H1 (cell line): ENCODE results near the gene SLC16A2. TPM values are rescaled to one million over a fixed set of nuclear protein-coding genes. Genes with fewer than 3 reads are reported as not detected.

Source experiments
- CTCF ChIA-PET: fragments of 300-600 bp; sonication (Branson Sonifier 250); formaldehyde crosslinking; loops from one replicate; lab custom pipeline; 2021; ENCODE audit not compliant: partially characterized antibody; lab: Charles Lee
- POLR2A ChIA-PET: fragments of 300-600 bp; sonication (Branson Sonifier 250); formaldehyde crosslinking; loops from one replicate; lab custom pipeline; 2021; ENCODE audit warnings: inconsistent platforms; ENCODE audit not compliant: partially characterized antibody; lab: Charles Lee
- DNase-seq, 2 experiments: peaks; one replicate each; pipeline versions ENCODE4 v3.0.0 to v3.0.0-alpha.2; 2010 to 2022; ENCODE audit warnings: low spot score in 2 of 2, low read depth in 1 of 2, mixed read lengths in 1 of 2
- FAIRE-seq: peaks from 2 replicates; lab custom pipeline; 2011; peaks lifted over from hg19 to GRCh38; lab: Jason Lieb, UNC
- H2AFZ ChIP-seq: 2 replicates; pipeline ENCODE4 v1.8.1; 2012; ENCODE audit warnings: low read length, inconsistent platforms
- H2AK5ac ChIP-seq: 2 replicates; pipeline ENCODE4 v1.6.1; 2013; ENCODE audit warnings: low read depth, low read length
- H2BK120ac ChIP-seq: replicated peaks from 2 replicates; pipeline ENCODE3; 2013; ENCODE audit warnings: low read depth, low read length, inconsistent platforms
- H2BK12ac ChIP-seq: 2 replicates; pipeline ENCODE4 v1.6.1; 2013; ENCODE audit warnings: low read depth, low read length
- H2BK15ac ChIP-seq: 2 replicates; pipeline ENCODE4 v1.6.1; 2013; ENCODE audit warnings: low read length
- H2BK20ac ChIP-seq: 2 replicates; pipeline ENCODE4 v1.6.1; 2013; ENCODE audit warnings: low read length
- H2BK5ac ChIP-seq: 2 replicates; pipeline ENCODE4 v1.6.1; 2013; ENCODE audit warnings: low read depth, low read length
- H3K14ac ChIP-seq: 2 replicates; pipeline ENCODE4 v1.6.1; 2013; ENCODE audit warnings: inconsistent platforms; ENCODE audit not compliant: insufficient read length
- H3K18ac ChIP-seq: 2 replicates; pipeline ENCODE4 v1.6.1; 2013; ENCODE audit warnings: low read length; ENCODE audit errors: extremely low read depth
- H3K23ac ChIP-seq: 2 replicates; pipeline ENCODE4 v1.6.1; 2013; ENCODE audit warnings: inconsistent platforms; ENCODE audit not compliant: insufficient read length
- H3K23me2 ChIP-seq: 2 replicates; pipeline ENCODE4 v1.6.1; 2013; ENCODE audit warnings: low read depth, low read length
- H3K27ac ChIP-seq: 2 replicates; pipeline ENCODE4 v1.6.1; 2011; ENCODE audit warnings: low read depth, low read length, inconsistent platforms
- H3K27me3 ChIP-seq, 4 experiments: replicated peaks in 1 of 4; 1 replicate in 1 of 4; 2 replicates in 3 of 4; pipeline versions ENCODE4 v1.6.1 to v1.8.1; 2011 to 2013; ENCODE audit warnings: low read length in 3 of 4, mild to moderate bottlenecking in 3 of 4, inconsistent platforms in 2 of 4, mixed read lengths in 2 of 4, moderate library complexity in 1 of 4; ENCODE audit not compliant: control insufficient read depth in 3 of 4, insufficient read depth in 3 of 4; ENCODE audit errors: extremely low read depth in 1 of 4
- H3K36me3 ChIP-seq, 4 experiments: 2 replicates each; pipeline versions ENCODE4 v1.6.1 to v1.8.1; 2011 to 2013; ENCODE audit warnings: mild to moderate bottlenecking in 4 of 4, low read length in 3 of 4, moderate library complexity in 2 of 4, control low read depth in 1 of 4, inconsistent platforms in 1 of 4; ENCODE audit not compliant: insufficient read depth in 4 of 4, control insufficient read depth in 2 of 4
- H3K4ac ChIP-seq: replicated peaks from 2 replicates; pipeline ENCODE3; 2013; ENCODE audit warnings: low read length, low read depth, mixed read lengths, inconsistent platforms; ENCODE audit not compliant: insufficient read length
- H3K4me1 ChIP-seq, 4 experiments: replicated peaks in 1 of 4; 1 replicate in 1 of 4; 2 replicates in 3 of 4; pipeline versions ENCODE4 v1.6.1 to v1.8.1; 2011 to 2013; ENCODE audit warnings: low read length in 3 of 4, inconsistent platforms in 2 of 4, mixed read lengths in 1 of 4; ENCODE audit not compliant: insufficient read depth in 4 of 4, control insufficient read depth in 3 of 4
- H3K4me2 ChIP-seq, 2 experiments: 2 replicates each; pipeline versions ENCODE4 v1.6.1 to v1.8.1; 2011 to 2013; ENCODE audit warnings: low read depth in 2 of 2, low read length in 2 of 2, control low read depth in 1 of 2, inconsistent platforms in 1 of 2, mild to moderate bottlenecking in 1 of 2; ENCODE audit not compliant: insufficient read depth in 1 of 2
- H3K4me3 ChIP-seq, 4 experiments: fragments of 200-600, 300-600 bp in 1 of 4; sonication (generic), shearing (Covaris generic), sonication (Bioruptor Twin) in 1 of 4; 2 replicates each; pipeline versions ENCODE4 v1.5.1 to v1.8.1; 2011 to 2016; ENCODE audit warnings: low read length in 4 of 4, low read depth in 3 of 4, control low read depth in 2 of 4, inconsistent platforms in 2 of 4, mild to moderate bottlenecking in 2 of 4, mixed read lengths in 1 of 4, moderate library complexity in 1 of 4; ENCODE audit not compliant: insufficient read depth in 2 of 4; ENCODE audit errors: extremely low read depth in 1 of 4
- H3K56ac ChIP-seq: replicated peaks from 2 replicates; pipeline ENCODE3; 2013; ENCODE audit warnings: low read depth, mild to moderate bottlenecking, mixed read lengths, low read length, inconsistent platforms; ENCODE audit not compliant: insufficient read length
- H3K79me1 ChIP-seq: 2 replicates; pipeline ENCODE4 v1.6.1; 2013; ENCODE audit warnings: low read depth, low read length, control low read depth
- H3K79me2 ChIP-seq, 2 experiments: 2 replicates each; pipeline versions ENCODE4 v1.6.1 to v1.8.1; 2012 to 2013; ENCODE audit warnings: low read length in 2 of 2, mild to moderate bottlenecking in 2 of 2, inconsistent platforms in 1 of 2; ENCODE audit not compliant: insufficient read depth in 2 of 2, control insufficient read depth in 1 of 2
- H3K9ac ChIP-seq, 4 experiments: replicated peaks in 1 of 4; 1 replicate in 1 of 4; 2 replicates in 3 of 4; pipeline versions ENCODE4 v1.6.1 to v1.8.1; 2011 to 2013; ENCODE audit warnings: low read depth in 3 of 4, low read length in 3 of 4, control low read depth in 2 of 4, mild to moderate bottlenecking in 2 of 4, moderate library complexity in 2 of 4, inconsistent platforms in 1 of 4; ENCODE audit errors: extremely low read depth in 1 of 4
- H3K9me3 ChIP-seq, 2 experiments: 2 replicates each; pipeline versions ENCODE4 v1.6.1 to v1.8.1; 2012 to 2013; ENCODE audit warnings: mild to moderate bottlenecking in 2 of 2, moderate library complexity in 2 of 2, control low read depth in 1 of 2, inconsistent platforms in 1 of 2, low read depth in 1 of 2, low read length in 1 of 2, mixed read lengths in 1 of 2; ENCODE audit not compliant: insufficient read depth in 2 of 2
- H4K20me1 ChIP-seq, 2 experiments: replicated peaks in 1 of 2; 2 replicates each; pipeline versions ENCODE3 to v1.8.1; 2011 to 2013; ENCODE audit warnings: inconsistent platforms in 2 of 2, low read length in 2 of 2, mild to moderate bottlenecking in 1 of 2; ENCODE audit not compliant: insufficient read depth in 2 of 2, control insufficient read depth in 1 of 2
- H4K5ac ChIP-seq: 2 replicates; pipeline ENCODE4 v1.6.1; 2013; ENCODE audit warnings: low read length, low read depth, mixed read lengths, inconsistent platforms; ENCODE audit not compliant: insufficient read length
- H4K8ac ChIP-seq: 2 replicates; pipeline ENCODE4 v1.8.0; 2013; ENCODE audit warnings: mild to moderate bottlenecking, moderate library complexity, low read length, inconsistent platforms; ENCODE audit not compliant: insufficient read depth; ENCODE audit errors: extremely low read depth
- H4K91ac ChIP-seq: replicated peaks from 2 replicates; pipeline ENCODE3; 2013; ENCODE audit warnings: low read length, mixed read lengths, inconsistent platforms; ENCODE audit not compliant: insufficient read length
- ATF2 ChIP-seq: IDR thresholded peaks from 2 replicates; pipeline ENCODE4 v1.6.1; 2012; ENCODE audit warnings: low read length, inconsistent platforms
- CBX5 ChIP-seq: fragments of 300-800, 300-1000 bp; sonication (generic); IDR thresholded peaks from 2 replicates; pipeline ENCODE4 v1.7.1; 2016; ENCODE audit warnings: antibody characterized with exemption, low read length, low read depth
- E2F6 ChIP-seq: IDR thresholded peaks from 2 replicates; pipeline ENCODE4 v1.6.1; 2012; ENCODE audit warnings: inconsistent platforms
- GABPA ChIP-seq: IDR thresholded peaks from 2 replicates; pipeline ENCODE4 v1.6.1; 2011; ENCODE audit warnings: mild to moderate bottlenecking, low read length, moderate library complexity, borderline replicate concordance; ENCODE audit not compliant: insufficient read depth
- JUND ChIP-seq: IDR thresholded peaks from 2 replicates; pipeline ENCODE4 v1.6.1; 2011; ENCODE audit warnings: mild to moderate bottlenecking, improper control_type of control experiment, low read length
- KDM1A ChIP-seq: fragments of 200-600, 300-600 bp; sonication (generic); IDR thresholded peaks from 2 replicates; pipeline ENCODE4 v1.7.1; 2016; ENCODE audit warnings: mild to moderate bottlenecking, low read length, borderline replicate concordance
- MAX ChIP-seq: IDR thresholded peaks from 2 replicates; pipeline ENCODE4 v1.6.1; 2012; ENCODE audit warnings: inconsistent platforms
- RAD21 ChIP-seq, 2 experiments: IDR thresholded peaks in 1 of 2; conservative IDR thresholded peaks in 1 of 2; 2 replicates each; pipeline ENCODE4 v1.6.1; 2011; ENCODE audit warnings: low read depth in 2 of 2, low read length in 2 of 2, improper control_type of control experiment in 1 of 2, inconsistent platforms in 1 of 2, mild to moderate bottlenecking in 1 of 2, moderate library complexity in 1 of 2
- RXRA ChIP-seq: IDR thresholded peaks from 2 replicates; pipeline ENCODE4 v1.6.1; 2011; ENCODE audit warnings: low read depth, mild to moderate bottlenecking, low read length, moderate library complexity; ENCODE audit not compliant: insufficient read depth
- SP2 ChIP-seq: IDR thresholded peaks from 2 replicates; pipeline ENCODE4 v1.6.1; 2012; ENCODE audit warnings: mild to moderate bottlenecking, low read length, inconsistent platforms
- TEAD4 ChIP-seq: IDR thresholded peaks from 2 replicates; pipeline ENCODE4 v1.6.1; 2012; ENCODE audit warnings: low read depth, low read length, inconsistent platforms, mixed read lengths
- YY1 ChIP-seq: IDR thresholded peaks from 2 replicates; pipeline ENCODE4 v1.6.1; 2011; ENCODE audit warnings: low read depth, mild to moderate bottlenecking, low read length
- WGBS, 2 experiments: shearing (Covaris generic) in 1 of 2; methylation state at CpG; one replicate each; pipeline versions ENCODE4 v1.1.6 to v1.1.7; 2013 to 2015; ENCODE audit warnings: low lambda C conversion rate in 2 of 2, mixed read lengths in 2 of 2, inconsistent platforms in 1 of 2, low coverage in 1 of 2, missing lambda C conversion rate in 1 of 2; ENCODE audit not compliant: insufficient replicate concordance in 2 of 2, insufficient coverage in 1 of 2, insufficient read length in 1 of 2; ENCODE audit errors: extremely low coverage in 1 of 2, missing lambda C conversion rate in 1 of 2; 5-methylcytosine and 5-hydroxymethylcytosine counted together
- polyA plus RNA-seq, 7 experiments: library from polyadenylated mRNA; depleted of rRNA in 3 of 7; stranded (reverse) in 5 of 7; unstranded in 2 of 7; fragments of >200 nt in 5 of 7; fragments of 200-250 nt in 2 of 7; gene quantifications; 1 replicate in 5 of 7; 2 replicates in 1 of 7; 4 replicates in 1 of 7; pipeline versions ENCODE4 v1.2.1 to v1.2.3, GENCODE V29; 2011 to 2013; ENCODE audit warnings: missing spikeins in 2 of 7, mixed read lengths in 2 of 7
- total RNA-seq: library from RNA; stranded (reverse); fragmentation: NEBNext Ultra II Directional; extraction: Animal tissue kit (Norgen Biotek cat#: 25700); gene quantifications from 2 replicates; pipeline ENCODE4 v1.2.1, GENCODE V29; 2021

SLC16A2 gene
- total and polyA plus RNA-seq, 2 of the 8 experiments (the other 6 are each of a cell fraction or from before 2014, with no cell fraction given), result 24.4 to 32.2 TPM

- no peak for DNase-seq
- no peaks in the 10 kb centered on the region for H3K9me3 ChIP-seq
- H4K5ac ChIP-seq, result no peak overlapping the region
- no peak overlapping the region for H3K4ac ChIP-seq
- H3K79me2 ChIP-seq, result no peaks in the 10 kb centered on the region
- no peak overlapping the region for H2BK20ac ChIP-seq
- H3K23ac ChIP-seq, result no peak overlapping the region
- H4K20me1 ChIP-seq, result no peaks in the 10 kb centered on the region
- H4K8ac ChIP-seq, result no peak overlapping the region
- no peak overlapping the region for H3K4me2 ChIP-seq
- ChIA-PET POLR2A (no interaction called here), CTCF (interaction anchor here (0.7 to 0.8 kb wide), 2 partner anchors 9 to 49 kb away, joined by 3 read pairs; no protein-coding TSS in a partner anchor)
- no peak overlapping the region for H4K91ac ChIP-seq
- H2AK5ac ChIP-seq, result no peak overlapping the region
- no peak for FAIRE-seq
- no peak overlapping the region for H3K27ac ChIP-seq
- H2BK5ac ChIP-seq, result no peak overlapping the region
- H3K4me1 ChIP-seq, result peaks cover 0 to 4% (median 2%) of the 10 kb centered on the region in 4 experiments; a peak in 1 of 7 replicates
- no peak overlapping the region for H3K18ac ChIP-seq
- no peak overlapping the region for H2BK12ac ChIP-seq
- no peaks in the 10 kb centered on the region for H3K79me1 ChIP-seq
- H2AFZ ChIP-seq, result no peak overlapping the region
- no peak overlapping the region for H3K14ac ChIP-seq
- no peaks in the 10 kb centered on the region for H3K36me3 ChIP-seq
- no peak overlapping the region for H2BK120ac ChIP-seq
- H3K27me3 ChIP-seq, result no peaks in the 10 kb centered on the region
- H3K4me3 ChIP-seq, result no peak overlapping the region
- H3K9ac ChIP-seq, result no peak overlapping the region
- WGBS, 2 experiments, result 89% methylated on average over 3 of the region's 3 CpGs; no CpG with 5 or more reads in 1 of the 2 experiments
- no peak overlapping the region for H3K56ac ChIP-seq
- no peaks in the 10 kb centered on the region for H3K23me2 ChIP-seq
- no peak overlapping the region for H2BK15ac ChIP-seq
- no peak for TF ChIP-seq CBX5
- TF ChIP-seq SP2, result no peak
- no peak for TF ChIP-seq KDM1A
- no peak for TF ChIP-seq RXRA
- TF ChIP-seq JUND, result no peak
- TF ChIP-seq GABPA, result no peak
- TF ChIP-seq YY1, result no peak
- no peak for TF ChIP-seq RAD21 (IDR thresholded peaks at IDR 0.05 in 1 of 2, conservative IDR thresholded peaks at IDR 0.05 in 1 of 2; ENCODE audit: low read depth in 2 of 2, low read length in 2 of 2)
- TF ChIP-seq E2F6, result no peak
- TF ChIP-seq ATF2, result no peak
- TF ChIP-seq MAX, result no peak
- TF ChIP-seq TEAD4, result no peak
Measured at GRCh38 chrX:74511704-74512103, 90.4 kb downstream of the SLC16A2 start.
